ENCODE measurements around the gene OSBPL6. TPM values are rescaled to one million over a fixed set of nuclear protein-coding genes. Genes with fewer than 3 reads are reported as not detected.
A peak's percentile ranks its signal among the peaks of the same experiment; 100 is the strongest.

OSBPL6 gene
- total and polyA plus RNA-seq, 2 donors (not counting 1 experiment from before 2014, with no cell fraction given) = 0.06 TPM; not detected in 1

GRCh38 chr2:178401994-178402437, 207.7 kb downstream of the OSBPL6 start:
- no peak overlapping the region for H3K4me3 ChIP-seq (ENCODE audit: control extremely low read depth in 1 of 5, extremely low read depth in 1 of 5, insufficient read depth in 1 of 5, low read depth in 2 of 5, low read length in 4 of 5)
- no peaks in the 10 kb centered on the region for H3K9me3 ChIP-seq (ENCODE audit: control extremely low read depth in 1 of 3, control insufficient read depth in 2 of 3, insufficient read depth in 1 of 3, low read length in 2 of 3)
- ChIA-PET POLR2A (no interaction called here), CTCF (interaction anchor here (1.2 to 2.2 kb wide), 2 partner anchors 9 to 12 kb away, joined by 3 to 17 read pairs; no protein-coding TSS in a partner anchor)
- no peak for DNase-seq
- intact Hi-C loops (cut with micrococcal nuclease) = no loop called here
- no peaks in the 10 kb centered on the region for H4K20me1 ChIP-seq (ENCODE audit: control insufficient read depth, insufficient read depth, low read length, poor library complexity, severe bottlenecking)
- H3K4me1 ChIP-seq (ENCODE audit: control insufficient read depth in 2 of 2, insufficient read depth in 2 of 2, low read length in 2 of 2) = no peaks in the 10 kb centered on the region
- no peaks in the 10 kb centered on the region for H3K79me2 ChIP-seq (ENCODE audit: control insufficient read depth, insufficient read depth, low read length)
- no peak for ATAC-seq (ENCODE audit: low read depth)
- no peaks in the 10 kb centered on the region for H3K36me3 ChIP-seq (replicated peaks in 1 of 2; ENCODE audit: control extremely low read depth in 1 of 2, control insufficient read depth in 1 of 2, extremely low read depth in 1 of 2, insufficient read depth in 2 of 2, low read length in 1 of 2)
- Mint-ChIP-seq H3K9me3 (ENCODE audit: insufficient read depth) (no peaks in the 10 kb centered on the region), H3K4me3 (no peak overlapping the region), H3K4me1 (peaks cover 6% of the 10 kb centered on the region), H3K27me3 (no peaks in the 10 kb centered on the region), H3K27ac (no peak overlapping the region)
- 83% methylated on average over 1 of the region's 6 CpGs for WGBS (ENCODE audit: insufficient coverage)
- no peak overlapping the region for H3K9ac ChIP-seq (ENCODE audit: low read length)
- TF ChIP-seq, protein P1, sequence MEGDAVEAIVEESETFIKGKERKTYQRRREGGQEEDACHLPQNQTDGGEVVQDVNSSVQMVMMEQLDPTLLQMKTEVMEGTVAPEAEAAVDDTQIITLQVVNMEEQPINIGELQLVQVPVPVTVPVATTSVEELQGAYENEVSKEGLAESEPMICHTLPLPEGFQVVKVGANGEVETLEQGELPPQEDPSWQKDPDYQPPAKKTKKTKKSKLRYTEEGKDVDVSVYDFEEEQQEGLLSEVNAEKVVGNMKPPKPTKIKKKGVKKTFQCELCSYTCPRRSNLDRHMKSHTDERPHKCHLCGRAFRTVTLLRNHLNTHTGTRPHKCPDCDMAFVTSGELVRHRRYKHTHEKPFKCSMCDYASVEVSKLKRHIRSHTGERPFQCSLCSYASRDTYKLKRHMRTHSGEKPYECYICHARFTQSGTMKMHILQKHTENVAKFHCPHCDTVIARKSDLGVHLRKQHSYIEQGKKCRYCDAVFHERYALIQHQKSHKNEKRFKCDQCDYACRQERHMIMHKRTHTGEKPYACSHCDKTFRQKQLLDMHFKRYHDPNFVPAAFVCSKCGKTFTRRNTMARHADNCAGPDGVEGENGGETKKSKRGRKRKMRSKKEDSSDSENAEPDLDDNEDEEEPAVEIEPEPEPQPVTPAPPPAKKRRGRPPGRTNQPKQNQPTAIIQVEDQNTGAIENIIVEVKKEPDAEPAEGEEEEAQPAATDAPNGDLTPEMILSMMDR (IDR thresholded peaks at IDR 0.05) = no peak
- no peak for TF ChIP-seq EZH2 (IDR thresholded peaks at IDR 0.05; ENCODE audit: borderline replicate concordance, insufficient read depth, low read depth, low read length, poor library complexity, severe bottlenecking)
- no peak overlapping the region for H3K4me2 ChIP-seq (replicated peaks; ENCODE audit: low read depth, low read length, poor library complexity, severe bottlenecking)
- no peak overlapping the region for H2AFZ ChIP-seq (ENCODE audit: insufficient read depth, low read depth, low read length, poor library complexity, severe bottlenecking)
- H3K27me3 ChIP-seq (replicated peaks in 1 of 4; ENCODE audit: control extremely low read depth in 1 of 4, control insufficient read depth in 3 of 4, insufficient read depth in 4 of 4, low read length in 3 of 4) = no peaks in the 10 kb centered on the region
- H3K27ac ChIP-seq (ENCODE audit: low read length in 2 of 2) = no peak overlapping the region

DNA sequence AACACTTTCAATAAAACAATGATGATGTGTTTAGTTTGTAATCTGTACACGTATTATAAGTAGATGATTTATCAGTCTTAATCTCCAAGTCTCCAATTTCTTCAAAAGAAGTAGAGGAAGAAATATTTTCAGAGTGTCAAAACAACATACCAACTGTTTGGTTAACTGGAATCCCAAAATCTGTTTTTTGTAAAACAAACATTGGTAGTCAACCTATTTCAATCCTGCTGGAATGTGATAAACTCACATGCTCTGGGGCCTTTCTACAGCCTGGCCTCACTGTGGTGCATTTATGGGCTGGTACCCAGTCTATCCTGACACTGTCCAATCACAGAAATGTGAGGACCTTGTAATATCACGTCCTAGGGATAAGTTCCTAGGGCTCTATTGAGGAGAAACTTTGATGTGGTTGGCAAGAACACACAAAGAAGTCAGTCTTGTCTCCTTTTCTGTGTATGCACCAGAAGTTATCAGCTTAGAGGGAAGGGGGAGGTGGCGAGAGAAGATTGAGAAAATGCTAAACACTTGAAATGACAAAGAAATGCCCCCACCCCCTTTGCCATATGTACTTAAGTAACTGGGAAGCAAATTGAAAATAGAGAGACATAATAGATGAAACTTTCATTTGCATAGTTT, 209.5 kb downstream of the OSBPL6 start:
- H3K27ac Mint-ChIP-seq = no peak overlapping the region
- Histone ChIP-seq H3K4me1 (ENCODE audit: control insufficient read depth in 2 of 2, insufficient read depth in 2 of 2, low read length in 2 of 2) (no peaks in the 10 kb centered on the region), H3K27ac (ENCODE audit: low read length in 2 of 2) (no peak overlapping the region), H3K9ac (ENCODE audit: low read length) (no peak overlapping the region), H2AFZ (ENCODE audit: insufficient read depth, low read depth, low read length, poor library complexity, severe bottlenecking) (peak overlapping the region; percentile 50), H3K4me2 (replicated peaks; ENCODE audit: low read depth, low read length, poor library complexity, severe bottlenecking) (no peak overlapping the region), H3K4me3 (ENCODE audit: control extremely low read depth in 1 of 5, extremely low read depth in 1 of 5, insufficient read depth in 1 of 5, low read depth in 2 of 5, low read length in 4 of 5) (no peak overlapping the region), H3K79me2 (ENCODE audit: control insufficient read depth, insufficient read depth, low read length) (no peaks in the 10 kb centered on the region), H3K36me3 (replicated peaks in 1 of 2; ENCODE audit: control extremely low read depth in 1 of 2, control insufficient read depth in 1 of 2, extremely low read depth in 1 of 2, insufficient read depth in 2 of 2, low read length in 1 of 2) (no peaks in the 10 kb centered on the region), H3K27me3 (replicated peaks in 1 of 4; ENCODE audit: control extremely low read depth in 1 of 4, control insufficient read depth in 3 of 4, insufficient read depth in 4 of 4, low read length in 3 of 4) (no peaks in the 10 kb centered on the region), H4K20me1 (ENCODE audit: control insufficient read depth, insufficient read depth, low read length, poor library complexity, severe bottlenecking) (no peaks in the 10 kb centered on the region), H3K9me3 (ENCODE audit: control extremely low read depth in 1 of 3, control insufficient read depth in 2 of 3, insufficient read depth in 1 of 3, low read length in 2 of 3) (no peaks in the 10 kb centered on the region)
- intact Hi-C loops (cut with micrococcal nuclease) = no loop called here
- WGBS (ENCODE audit: insufficient coverage) = 33% methylated on average over 1 of the region's 3 CpGs
- peaks cover 6% of the 10 kb centered on the region for H3K4me1 Mint-ChIP-seq
- ChIA-PET CTCF (interaction anchor here (1.0 to 3.0 kb wide), 4 partner anchors 8 to 12 kb away, joined by 4 to 19 read pairs (median 7); no protein-coding TSS in a partner anchor), POLR2A (no interaction called here)
- TF ChIP-seq EZH2 (IDR thresholded peaks at IDR 0.05; ENCODE audit: borderline replicate concordance, insufficient read depth, low read depth, low read length, poor library complexity, severe bottlenecking) = no peak
- TF ChIP-seq, protein P1 (IDR thresholded peaks at IDR 0.05) = no peak
- ATAC-seq (ENCODE audit: low read depth) (no peak), DNase-seq (no peak)
- no peak overlapping the region for H3K4me3 Mint-ChIP-seq
- H3K9me3 Mint-ChIP-seq (ENCODE audit: insufficient read depth) = no peaks in the 10 kb centered on the region
- no peaks in the 10 kb centered on the region for H3K27me3 Mint-ChIP-seq
